Activated naive CD4-positive, alpha-beta T cell (primary cell): ENCODE data around the gene GRM1.

Experiments
- DNase-seq, 4 experiments: peaks; one replicate each; lab custom pipeline; 2025; lab: John Stamatoyannopoulos, UW

GRM1 gene

DNA sequence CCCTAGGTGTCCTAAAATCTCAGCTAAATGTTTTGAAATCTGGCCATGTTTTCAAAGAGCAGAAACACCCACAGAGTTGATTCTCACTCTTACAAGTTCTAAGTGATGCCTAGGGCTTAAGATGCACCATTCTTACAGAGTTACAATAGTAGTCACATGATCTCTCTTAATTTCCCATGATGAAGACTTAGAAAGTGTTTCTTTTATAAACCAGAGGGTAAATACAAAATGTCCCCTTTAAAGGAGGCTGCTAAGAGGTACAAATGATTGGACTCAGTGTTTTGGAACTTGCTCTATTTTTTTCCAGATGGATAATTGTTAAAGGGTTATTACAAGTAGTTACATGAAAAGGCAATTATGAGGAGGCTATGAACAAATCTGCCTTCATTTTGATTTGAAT lies 244.6 kb downstream of the GRM1 start:
- no peak for DNase-seq

DNA sequence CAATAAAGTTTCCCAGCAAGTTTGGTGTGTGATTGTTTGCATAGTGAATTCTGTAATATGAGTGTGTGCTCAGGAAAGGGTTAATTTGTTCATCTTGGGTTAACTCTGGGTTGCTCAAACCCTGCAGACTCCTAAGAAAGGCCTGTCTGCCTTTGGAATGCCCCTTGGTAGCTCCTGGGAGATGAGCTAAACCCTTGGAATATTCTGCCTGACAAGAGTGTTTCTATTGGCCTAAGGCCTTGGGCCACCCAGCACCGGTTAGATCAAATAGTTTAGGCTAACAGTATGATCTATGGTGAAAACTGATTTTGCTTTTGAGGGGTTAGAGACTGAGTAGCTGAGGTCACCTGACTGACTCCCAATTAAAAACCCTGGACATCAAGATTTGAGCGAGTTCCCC lies 248.3 kb downstream of the GRM1 start:
- DNase-seq: no peak

DNA sequence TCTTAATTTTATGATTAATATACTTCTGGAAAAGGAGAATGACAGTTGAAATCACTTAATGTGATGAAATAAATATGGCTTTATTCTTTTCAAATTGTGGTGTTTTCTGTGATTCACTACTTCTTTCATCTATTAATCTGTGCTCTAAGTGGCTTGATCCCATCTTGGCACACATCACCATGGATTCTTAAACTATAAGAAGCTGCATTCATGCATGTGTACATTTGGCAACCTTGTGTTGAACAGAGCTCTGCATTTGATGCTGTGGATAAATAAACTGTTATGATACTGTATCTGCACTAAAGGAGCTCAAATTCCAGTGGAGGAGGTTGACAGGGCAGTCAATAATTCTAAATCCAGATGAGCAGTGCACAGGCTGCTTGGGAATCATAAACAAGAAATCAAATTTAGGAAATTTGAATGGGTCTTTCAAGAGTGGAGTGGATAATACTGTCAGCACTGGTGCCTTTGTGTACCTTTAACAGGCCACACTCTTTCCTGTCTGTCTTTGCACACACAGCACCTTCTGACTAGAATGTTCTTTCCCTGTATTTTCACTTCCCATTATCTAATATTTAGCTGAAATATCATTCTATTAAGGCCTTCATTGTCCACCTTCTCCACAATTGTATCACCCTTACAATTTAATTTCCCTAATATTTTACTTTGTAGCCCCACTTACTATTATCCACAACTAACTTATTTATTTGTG lies 252.9 kb downstream of the GRM1 start:
- DNase-seq: no peak

DNA sequence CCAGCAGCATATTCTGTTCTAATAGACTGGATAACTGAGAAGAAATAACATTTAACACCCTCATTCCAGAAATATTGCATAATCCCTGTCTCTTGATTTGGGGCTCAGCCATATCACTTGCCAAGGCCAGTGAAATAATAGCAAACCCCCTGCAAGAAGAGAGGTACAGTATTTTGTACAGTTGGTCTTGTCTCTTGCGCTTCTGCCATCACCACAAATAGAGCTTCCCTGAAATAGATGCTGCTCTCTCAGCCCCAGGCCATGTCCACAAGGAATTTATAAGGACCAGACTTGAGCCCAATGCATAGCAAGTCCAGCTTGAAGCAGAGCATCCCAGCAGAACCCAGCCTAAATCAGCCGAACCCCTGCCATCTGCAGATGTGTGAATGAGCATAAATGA lies 254.0 kb downstream of the GRM1 start:
- no peak for DNase-seq

DNA sequence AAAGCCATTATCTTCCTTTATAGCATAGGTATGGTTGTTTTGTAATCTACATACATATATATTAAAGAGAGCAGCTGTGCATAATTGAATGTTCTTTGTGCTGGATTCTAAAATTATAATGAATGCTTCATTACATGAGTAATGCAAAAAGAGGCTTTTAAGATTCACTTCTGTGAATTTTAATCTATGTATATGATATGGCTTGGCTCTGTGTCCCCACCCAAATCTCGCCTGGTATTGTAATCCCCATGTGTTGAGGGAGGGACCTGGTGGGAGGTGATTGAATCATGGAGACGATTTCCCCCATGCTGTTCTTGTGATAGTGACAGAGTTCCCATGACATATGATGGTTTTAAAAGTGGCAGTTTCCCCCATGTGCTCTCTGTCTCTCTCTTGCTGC lies 255.4 kb downstream of the GRM1 start:
- DNase-seq: no peak

DNA sequence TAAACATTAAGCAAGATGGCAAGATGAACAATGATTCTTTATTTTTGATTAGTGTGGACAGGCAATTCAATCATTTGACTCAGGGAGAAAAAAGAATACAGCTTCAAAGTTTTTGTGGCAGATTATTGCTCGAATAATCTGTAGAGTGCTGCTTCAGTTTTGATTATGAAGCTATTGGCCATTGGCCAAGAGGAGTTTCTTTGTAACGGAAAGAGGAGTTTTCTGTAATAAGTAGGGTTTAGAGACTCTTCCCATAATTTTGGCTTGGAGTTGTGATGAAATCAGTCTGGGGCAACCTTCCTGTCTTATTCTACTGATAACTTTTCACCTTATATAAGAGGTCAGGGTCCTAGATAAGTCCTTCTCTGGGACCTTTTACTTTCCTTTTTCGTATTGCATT lies 258.1 kb downstream of the GRM1 start:
- no peak for DNase-seq

DNA sequence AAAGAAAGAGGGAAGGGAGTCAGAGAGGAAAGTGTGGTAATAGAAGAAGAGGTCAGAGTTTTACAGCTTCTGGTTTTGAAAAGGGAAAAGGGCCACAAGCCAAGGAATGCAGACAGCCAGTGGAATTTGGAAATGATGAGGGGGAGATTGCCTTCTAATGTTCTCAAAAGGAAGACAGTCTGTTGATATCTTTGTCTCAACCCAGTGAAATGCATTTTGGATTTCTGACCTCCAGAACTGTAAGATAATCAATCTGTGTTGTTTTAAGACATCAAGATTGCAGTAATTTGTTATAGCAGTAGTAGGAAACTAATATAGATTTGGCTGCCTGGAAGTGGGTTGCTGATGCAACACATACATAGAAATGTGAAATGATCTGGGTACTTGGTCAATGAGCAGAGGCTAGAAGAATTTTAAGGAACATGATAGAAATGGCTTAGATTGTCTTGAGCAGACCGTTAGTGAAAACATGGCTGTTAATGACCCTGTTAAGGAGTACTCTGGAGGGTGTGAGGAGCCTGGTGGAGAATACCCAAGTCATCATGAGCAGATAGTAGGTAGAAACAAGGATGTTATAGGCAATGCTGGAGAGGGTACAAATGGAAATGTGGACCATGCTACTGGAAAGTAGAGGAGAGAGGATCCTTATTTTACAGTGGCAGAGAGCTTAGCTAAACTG lies 259.0 kb downstream of the GRM1 start:
- DNase-seq: no peak

DNA sequence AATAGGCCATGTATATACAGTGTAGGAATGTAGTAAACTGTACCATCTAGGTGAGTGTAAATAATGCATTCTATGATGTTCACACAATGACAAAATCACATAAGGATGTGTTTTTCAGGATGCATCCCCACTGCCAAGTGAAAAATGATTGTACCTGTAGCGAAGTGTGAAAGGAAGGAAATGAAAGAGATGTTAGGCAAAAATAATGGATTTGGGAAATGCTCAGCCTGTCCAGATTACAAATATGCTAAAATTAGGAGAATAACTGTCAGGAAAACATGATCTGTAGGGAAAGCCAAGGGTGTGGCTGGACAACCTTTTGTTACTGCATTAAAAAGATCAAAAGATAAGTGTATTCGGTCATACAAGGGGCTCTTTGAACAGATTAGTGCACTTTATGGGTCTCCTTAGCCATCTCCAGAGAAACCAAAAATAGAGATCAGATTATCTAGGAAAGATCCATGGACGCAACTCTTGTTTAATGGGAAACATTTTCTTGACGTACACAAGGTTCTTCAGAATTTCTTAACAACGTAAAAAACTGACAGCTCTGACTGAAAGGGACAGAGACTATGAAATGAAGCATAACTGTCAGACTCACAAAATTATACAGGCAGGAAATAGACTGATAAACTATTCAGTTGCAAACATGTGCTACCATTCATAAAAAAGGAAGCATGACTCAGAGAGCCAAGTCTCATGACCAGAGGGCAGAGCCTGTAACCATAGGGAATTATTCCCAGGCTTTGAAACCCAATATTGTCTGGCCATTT lies 261.1 kb downstream of the GRM1 start:
- no peak for DNase-seq

DNA sequence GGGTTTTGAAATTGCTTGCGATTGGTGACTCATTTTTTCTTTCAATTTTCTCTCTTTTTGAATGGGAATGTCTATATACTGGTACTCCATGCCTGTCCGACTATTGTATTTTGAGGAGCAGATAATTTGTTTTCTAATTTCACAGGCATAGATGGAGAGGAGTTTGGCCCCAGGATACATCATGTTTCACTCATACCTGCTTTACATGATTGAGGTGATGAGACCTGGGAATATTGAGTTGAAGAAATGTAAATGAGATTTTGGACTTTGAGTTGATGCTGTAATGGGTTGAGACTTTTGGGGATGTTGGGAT lies 261.7 kb downstream of the GRM1 start:
- no peak for DNase-seq

DNA sequence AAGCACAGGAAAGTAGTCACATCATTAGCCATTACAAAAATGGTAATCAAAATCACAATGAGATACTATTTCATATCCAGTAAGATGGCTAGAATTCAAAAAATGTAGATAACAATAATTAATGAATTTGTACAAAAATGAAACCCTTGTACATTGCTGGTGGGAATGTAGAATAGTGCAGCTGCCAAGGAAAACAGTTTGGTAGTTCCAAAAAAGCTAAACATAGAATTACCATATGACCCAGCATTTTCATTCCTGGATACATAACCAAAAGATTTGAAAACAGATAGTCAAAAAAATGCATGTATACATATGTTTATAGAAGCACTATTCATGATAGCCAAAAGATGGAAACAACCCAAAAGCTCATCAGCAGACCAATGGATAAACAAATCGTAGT lies 263.6 kb downstream of the GRM1 start:
- DNase-seq: no peak

DNA sequence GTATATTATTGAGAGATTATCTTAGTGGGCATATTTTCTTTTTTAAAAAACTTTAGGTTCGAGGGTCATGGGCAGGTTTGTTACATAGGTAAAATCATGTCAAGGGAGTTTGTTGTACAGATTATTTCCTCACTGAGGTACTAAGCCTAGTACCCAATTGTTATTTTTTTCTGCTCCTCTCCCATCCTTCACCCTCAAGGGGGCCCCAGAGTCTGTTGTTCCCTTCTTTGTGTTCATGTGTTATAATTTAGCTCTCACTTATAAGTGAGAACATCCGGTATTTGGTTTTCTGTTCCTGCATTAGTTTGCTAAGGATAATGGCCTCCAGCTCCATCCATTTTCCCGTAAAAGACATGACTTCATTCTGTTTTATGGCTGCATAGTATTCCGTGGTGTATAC lies 266.8 kb downstream of the GRM1 start:
- DNase-seq: no peak

DNA sequence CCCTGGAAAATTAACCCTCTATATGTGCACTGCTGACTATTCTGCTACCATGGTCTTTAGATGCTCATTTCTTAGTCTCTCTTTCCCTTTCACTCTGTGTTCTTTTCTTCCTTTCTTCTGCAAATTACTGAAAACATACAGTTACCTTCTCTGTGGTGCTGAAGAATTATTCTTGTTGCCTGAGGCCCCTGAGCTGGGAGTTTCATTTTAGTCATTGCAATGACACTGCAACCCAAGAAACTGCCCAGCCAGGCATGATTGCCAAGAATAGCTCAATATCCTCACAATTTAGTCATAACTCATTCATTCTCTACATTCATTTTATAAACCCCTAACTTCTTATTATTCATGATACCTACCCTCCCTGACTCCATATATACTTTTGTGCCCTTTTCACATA lies 269.0 kb downstream of the GRM1 start:
- no peak for DNase-seq

DNA sequence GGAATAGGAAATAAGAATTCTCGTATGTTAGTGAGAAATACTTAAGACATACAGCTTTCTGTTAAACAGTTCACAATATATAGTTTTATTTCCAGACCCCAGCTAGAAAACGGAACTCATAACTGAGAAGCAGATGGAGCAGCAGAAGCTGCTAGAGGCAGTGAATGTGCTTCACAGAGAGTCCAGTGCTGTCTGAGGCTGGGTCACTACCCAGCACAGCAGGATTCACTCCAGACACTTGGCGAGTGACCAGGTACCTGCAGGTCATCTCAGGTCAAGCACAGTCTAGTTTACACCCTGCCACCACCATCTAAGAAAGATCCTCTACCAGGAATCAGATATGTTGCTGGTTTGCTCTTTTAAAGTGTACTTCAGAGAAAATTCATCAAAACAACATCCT lies 271.7 kb downstream of the GRM1 start:
- no peak for DNase-seq

DNA sequence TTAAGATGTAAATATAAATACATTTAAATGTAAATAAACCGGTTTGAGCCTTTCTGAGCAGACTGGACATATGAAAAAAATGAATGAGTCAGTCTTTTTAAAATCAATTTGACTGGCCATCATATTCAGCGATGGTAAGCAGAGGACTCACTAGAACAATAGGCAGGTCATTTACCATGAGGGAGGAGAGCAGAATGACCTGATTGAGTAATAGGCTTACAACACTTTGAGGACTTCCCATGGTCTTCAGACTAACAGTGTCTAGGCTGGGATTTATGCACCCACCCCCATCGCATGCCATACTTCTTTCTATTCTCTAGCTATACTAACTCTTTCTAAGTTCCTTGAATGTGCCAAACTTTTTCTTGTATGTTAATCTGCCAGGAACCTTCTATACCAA lies 272.9 kb downstream of the GRM1 start:
- DNase-seq: no peak

DNA sequence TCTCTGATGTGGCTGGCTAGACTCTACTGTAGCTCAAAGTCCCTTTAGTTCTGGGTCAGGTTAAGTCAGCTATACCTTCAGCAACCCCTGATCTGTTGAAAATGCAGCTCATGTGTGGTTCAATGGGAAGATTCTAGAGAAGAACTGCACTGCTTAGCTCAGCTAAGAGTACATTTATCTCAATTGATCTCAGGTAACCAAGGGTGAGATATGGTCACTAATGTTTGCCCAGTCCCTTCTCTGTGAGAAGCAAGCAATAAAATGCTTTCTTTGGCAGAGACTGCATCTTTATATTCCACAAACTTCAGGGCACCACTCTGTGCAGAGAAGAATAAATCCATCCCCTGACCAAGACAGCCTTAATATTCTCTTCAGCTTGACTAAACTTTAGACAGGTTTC lies 274.1 kb downstream of the GRM1 start:
- DNase-seq: no peak

DNA sequence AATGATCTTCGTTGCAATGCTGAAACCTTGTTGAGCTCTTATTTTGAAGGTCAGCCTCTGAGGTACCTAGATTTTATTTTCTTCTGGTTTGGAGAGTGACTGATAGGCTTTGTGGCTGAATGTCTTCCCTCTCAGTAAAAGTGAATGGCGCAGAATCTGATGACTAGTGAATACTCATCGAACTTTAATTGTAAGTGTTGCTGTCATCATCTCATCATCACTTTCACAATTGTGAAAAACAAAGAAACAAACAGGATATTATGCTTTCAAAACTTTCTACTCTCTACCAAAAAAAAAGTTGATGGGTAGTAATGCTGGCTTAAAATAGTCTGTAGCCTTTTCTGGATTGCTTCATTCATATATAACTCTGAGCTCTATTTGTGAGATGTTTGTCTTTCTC lies 275.3 kb downstream of the GRM1 start:
- DNase-seq: no peak

DNA sequence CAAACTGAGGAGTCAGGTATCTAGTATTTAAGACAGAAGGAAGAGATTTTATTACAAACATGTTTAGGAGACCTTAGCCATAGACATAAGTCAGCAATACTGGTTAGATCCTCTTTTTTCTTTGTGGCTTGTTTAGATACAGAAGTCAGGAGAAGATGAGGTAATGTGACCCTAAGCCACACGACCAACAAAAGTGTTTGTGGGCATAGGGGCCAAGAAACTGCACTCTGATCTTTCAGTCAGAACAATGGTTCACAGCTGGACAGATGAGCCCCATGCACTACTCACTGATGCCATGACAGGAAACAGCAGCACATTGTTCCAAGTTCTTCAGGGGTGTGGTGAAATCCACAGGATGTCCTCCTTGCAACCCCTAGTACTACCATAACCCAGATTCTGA lies 276.2 kb downstream of the GRM1 start:
- DNase-seq: no peak

DNA sequence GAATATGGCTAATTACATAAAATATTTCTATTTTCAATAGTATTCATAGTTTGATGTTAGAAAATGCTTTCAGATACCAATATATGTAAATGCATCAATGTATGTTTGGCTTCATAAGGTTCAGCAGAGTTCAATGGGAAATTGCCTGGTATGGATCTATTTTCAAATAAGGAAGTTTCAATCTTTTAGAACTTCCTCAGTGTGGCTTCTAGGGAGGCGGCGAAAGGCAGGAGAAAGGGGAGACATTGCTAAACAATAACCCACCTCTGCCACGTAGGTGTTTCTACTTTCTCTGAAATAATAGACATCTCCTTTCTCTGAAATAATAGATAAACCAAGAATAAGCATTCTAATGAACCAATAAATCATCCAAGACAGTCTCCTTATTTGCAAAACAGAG lies 277.1 kb downstream of the GRM1 start:
- DNase-seq: no peak

DNA sequence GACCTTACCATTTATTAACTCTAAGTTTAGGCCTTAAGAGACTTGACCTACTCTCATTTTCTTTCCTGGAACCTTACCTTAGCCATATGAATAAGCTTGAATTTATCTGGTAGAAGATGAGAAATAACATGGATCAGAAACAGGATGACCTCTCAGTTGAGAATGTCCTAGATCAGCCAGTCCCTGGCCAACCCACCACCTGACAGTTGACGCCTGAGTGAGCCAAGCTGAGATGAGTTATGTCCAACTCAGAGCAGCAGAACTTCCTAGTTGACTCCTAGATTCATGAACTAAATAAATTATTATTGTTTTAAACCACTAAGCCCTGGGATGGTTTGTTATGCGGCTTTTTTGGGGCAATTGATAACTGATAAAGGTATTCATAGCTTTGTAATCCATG lies 281.8 kb downstream of the GRM1 start:
- DNase-seq: no peak

DNA sequence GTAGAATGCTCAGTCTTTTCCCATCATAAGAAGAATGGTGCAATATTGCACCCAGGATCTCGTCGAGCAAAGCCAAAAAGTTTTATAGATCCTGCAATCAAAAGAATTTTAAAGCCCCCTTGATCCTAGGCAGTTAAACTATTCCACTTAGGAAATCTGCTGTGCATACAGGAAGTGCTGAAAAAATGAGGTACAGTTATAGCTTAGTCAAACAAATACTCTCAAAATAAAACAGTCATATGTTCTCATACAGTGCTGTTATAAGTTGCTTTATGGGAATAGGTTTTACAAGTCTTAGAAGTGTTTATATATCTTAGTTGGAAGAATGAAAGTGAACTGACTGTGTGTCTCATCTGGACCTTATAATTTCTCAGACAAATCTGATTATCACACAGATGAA lies 282.2 kb downstream of the GRM1 start:
- no peak for DNase-seq

DNA sequence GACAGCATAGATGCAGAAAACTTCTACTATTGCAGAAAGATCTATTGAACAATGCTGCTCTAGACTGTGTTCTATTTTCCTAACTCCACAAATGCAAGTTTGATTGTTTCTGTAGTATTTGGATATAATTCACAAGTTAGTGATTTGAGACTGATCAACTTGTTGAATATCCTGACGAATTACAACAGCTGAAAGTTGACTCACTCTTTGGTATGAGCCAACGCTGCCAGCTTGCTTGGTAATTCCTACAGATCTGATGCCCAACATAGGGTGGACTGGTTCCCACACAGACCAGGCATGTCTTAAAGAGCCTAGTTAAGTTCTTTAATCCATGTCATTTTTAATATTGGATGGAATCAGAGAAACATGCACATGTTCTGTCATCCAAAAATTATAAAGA lies 283.7 kb downstream of the GRM1 start:
- no peak for DNase-seq

DNA sequence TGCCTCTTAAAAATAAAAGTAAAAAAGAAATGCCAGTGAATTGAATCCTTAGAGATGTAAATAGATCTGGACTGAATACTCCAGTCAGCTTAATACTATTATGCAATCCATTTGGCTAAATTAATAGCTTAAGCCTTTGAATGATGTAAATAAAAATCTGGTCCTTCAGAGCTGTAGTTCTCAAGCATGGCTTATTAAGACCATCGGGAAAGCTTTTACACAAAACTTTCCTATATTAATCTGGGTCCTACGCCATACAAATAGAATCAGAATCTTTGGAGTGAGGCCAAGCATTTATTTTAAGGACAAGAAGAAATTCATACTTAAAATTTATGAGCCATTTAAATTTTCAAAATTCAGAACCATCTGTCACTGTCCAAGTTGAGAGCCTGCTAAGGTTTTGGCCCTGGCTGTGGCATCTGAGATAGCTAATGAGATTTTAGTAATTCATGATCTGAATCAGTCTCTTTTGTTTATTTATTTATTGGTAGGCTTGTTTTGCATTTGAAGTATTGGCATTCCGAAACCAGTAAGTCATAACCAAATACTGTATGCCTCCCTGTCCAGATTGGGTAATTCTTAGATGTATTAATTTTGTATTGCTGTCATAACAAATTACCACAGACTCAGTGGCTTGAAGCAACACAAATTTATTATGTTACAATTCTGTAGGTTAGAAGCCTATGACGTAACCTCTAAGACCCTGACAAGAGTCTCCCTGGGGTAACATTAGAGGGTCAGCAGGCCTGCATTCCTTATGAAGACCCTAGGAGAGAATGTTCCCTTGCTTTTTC lies 286.7 kb downstream of the GRM1 start:
- DNase-seq: no peak

DNA sequence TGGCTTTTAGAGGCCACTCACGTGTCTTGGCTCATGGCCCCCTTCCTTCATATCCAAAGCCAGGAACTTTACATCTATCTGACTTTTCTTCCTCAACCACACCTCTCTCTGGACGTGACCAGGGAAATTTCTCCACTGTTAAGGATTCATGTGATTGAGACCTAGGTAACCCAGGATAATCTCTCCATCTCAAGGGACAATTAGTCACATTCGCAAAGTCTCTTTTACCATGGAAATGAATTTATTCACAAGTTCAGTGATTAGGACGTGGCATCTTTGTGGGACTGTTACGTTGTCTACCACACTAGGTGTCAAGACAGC lies 287.3 kb downstream of the GRM1 start:
- DNase-seq: no peak
